ENCODE data around the gene IDI1.

The IDI1 gene

DNA sequence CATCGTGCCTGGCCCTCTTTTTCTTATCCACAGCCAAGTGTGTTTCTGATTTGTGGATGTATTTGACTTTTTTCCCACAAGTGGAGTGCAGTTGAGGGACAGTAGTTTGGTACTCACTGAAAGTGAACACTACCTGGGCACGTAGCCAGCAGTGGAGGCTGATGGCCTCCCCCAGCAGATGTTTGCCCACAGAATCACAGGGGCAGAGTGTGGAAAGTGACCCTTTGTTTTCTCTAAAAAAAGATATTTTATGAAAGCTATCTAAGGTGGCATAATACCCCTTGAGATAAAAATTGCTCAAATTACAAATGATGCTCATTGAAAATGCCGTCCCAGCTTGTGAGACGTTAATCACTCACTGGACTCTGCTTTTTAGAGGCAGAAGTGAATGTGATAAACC lies 36.3 kb upstream of the IDI1 start:
- Histone ChIP-seq H3K79me2 (ENCODE audit: low read length) (no peaks in the 10 kb centered on the region; the same call in 1 of the 2 replicates), H3K36me3 (replicated peaks; ENCODE audit: insufficient read depth, low read length) (peaks cover under 1% of the 10 kb centered on the region; the same call in 1 of the 2 replicates), H3F3A (ENCODE audit: insufficient read depth, low read length) (no peaks in the 10 kb centered on the region), H3K9me3 (replicated peaks; ENCODE audit: insufficient read depth, low read length) (no peaks in the 10 kb centered on the region), H3K4me2 (ENCODE audit: low read depth, low read length) (no peak overlapping the region), H3K9ac (ENCODE audit: low read length) (no peak overlapping the region), H4K20me1 (ENCODE audit: insufficient read depth, low read length) (no peaks in the 10 kb centered on the region), H3K9me2 (replicated peaks; ENCODE audit: insufficient read depth, low read length) (no peaks in the 10 kb centered on the region), H2AFZ (ENCODE audit: low read length) (no peak overlapping the region), H3K4me3 (ENCODE audit: low read length) (no peak overlapping the region), H3K4me1 (ENCODE audit: low read length) (no peaks in the 10 kb centered on the region), H3K27me3 (replicated peaks; ENCODE audit: insufficient read depth, low read length) (no peaks in the 10 kb centered on the region), H3K27ac (ENCODE audit: low read length) (no peak overlapping the region)
- DNase-seq: no peak
- TF ChIP-seq, protein P1, sequence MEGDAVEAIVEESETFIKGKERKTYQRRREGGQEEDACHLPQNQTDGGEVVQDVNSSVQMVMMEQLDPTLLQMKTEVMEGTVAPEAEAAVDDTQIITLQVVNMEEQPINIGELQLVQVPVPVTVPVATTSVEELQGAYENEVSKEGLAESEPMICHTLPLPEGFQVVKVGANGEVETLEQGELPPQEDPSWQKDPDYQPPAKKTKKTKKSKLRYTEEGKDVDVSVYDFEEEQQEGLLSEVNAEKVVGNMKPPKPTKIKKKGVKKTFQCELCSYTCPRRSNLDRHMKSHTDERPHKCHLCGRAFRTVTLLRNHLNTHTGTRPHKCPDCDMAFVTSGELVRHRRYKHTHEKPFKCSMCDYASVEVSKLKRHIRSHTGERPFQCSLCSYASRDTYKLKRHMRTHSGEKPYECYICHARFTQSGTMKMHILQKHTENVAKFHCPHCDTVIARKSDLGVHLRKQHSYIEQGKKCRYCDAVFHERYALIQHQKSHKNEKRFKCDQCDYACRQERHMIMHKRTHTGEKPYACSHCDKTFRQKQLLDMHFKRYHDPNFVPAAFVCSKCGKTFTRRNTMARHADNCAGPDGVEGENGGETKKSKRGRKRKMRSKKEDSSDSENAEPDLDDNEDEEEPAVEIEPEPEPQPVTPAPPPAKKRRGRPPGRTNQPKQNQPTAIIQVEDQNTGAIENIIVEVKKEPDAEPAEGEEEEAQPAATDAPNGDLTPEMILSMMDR (IDR thresholded peaks at IDR 0.05; ENCODE audit: low read length): no peak
- TF ChIP-seq EZH2 (optimal IDR thresholded peaks at IDR 0.05; ENCODE audit: low read depth, low read length): no peak
- no peak for TF ChIP-seq EZH2phosphoT487 (IDR thresholded peaks at IDR 0.05; ENCODE audit: low read length)

DNA sequence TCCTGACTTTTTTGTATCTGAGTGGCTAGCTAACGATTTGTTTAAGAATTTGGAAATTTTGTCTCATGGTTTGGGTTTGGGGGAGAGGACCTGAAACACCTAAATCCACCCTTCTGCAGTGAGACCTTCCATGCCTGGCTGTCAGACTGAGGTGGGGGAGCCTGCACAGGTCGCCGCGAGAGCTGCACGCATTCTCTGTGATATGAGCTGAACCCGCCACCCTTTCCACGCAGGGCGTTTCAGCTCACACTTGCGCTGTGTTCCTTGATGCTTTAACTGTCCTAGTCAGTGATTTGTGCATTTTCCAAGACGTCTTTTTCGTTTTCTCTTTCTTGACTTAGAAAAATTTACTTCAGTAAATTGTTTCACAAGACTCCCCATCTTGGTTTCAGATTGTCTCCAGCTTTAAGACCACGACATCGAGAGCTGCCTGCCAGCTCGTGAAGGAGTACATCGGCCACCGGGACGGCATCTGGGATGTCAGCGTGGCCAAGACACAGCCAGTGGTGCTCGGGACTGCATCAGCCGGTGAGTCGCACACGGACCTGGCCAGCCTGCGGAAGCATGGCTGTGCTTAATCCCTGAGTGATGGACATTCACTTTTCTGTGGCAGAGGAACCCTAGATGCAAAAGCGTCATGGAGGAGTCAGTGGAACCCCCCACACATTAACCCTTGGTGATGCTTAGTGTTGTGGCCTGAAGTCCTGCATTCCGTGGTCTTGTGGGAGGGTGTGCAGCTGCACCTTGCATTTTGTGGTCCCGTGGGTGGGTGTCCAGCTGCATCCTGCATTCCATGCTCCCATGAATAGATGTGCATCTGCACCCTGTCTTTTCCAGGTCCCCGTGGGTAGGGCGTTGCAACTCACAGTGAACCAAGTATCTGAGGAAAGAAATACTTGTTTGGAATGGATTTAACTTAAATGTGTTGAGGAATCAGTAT lies 35.4 kb upstream of the IDI1 start:
- no peak overlapping the region for H3K9ac ChIP-seq (ENCODE audit: low read length)

DNA sequence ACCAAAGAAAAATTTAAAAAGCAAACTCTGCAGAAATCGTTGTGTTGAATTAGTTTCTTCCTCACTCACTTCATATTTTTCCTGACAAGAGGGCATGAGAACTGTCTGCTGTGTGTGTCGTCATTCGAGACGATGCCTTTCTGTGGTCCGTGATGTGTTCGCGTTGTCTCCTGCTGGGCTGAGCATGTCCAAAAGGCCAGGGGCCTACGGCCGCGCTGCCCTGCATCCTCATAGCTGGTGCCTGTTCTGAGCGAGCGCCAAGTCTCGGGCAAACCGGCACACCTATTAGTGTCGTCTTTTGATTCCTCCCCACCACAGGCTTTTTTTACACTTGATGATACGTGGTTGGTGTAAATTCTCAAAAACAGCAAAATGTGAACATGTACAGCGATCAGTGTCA lies 34.7 kb upstream of the IDI1 start:
- H3F3A ChIP-seq (ENCODE audit: insufficient read depth, low read length): no peaks in the 10 kb centered on the region
- no peak for DNase-seq
- no peaks in the 10 kb centered on the region for H3K9me2 ChIP-seq (replicated peaks; ENCODE audit: insufficient read depth, low read length)
- TF ChIP-seq, protein P1 (IDR thresholded peaks at IDR 0.05; ENCODE audit: low read length): no peak
- TF ChIP-seq EZH2 (optimal IDR thresholded peaks at IDR 0.05; ENCODE audit: low read depth, low read length) (no peak), EZH2phosphoT487 (IDR thresholded peaks at IDR 0.05; ENCODE audit: low read length) (no peak)
- H4K20me1 ChIP-seq (ENCODE audit: insufficient read depth, low read length): no peaks in the 10 kb centered on the region
- H3K9me3 ChIP-seq (replicated peaks; ENCODE audit: insufficient read depth, low read length): no peaks in the 10 kb centered on the region
- no peaks in the 10 kb centered on the region for H3K27me3 ChIP-seq (replicated peaks; ENCODE audit: insufficient read depth, low read length)
- 0 out of 2 replicates have a peak, but pooled peaks cover 5% of the 10 kb centered on the region for H3K36me3 ChIP-seq (replicated peaks; ENCODE audit: insufficient read depth, low read length)
- no peaks in the 10 kb centered on the region for H3K79me2 ChIP-seq (ENCODE audit: low read length)
- no peak overlapping the region for H3K4me2 ChIP-seq (ENCODE audit: low read depth, low read length)
- no peak overlapping the region for H2AFZ ChIP-seq (ENCODE audit: low read length)
- no peak overlapping the region for H3K4me3 ChIP-seq (ENCODE audit: low read length)
- no peak overlapping the region for H3K9ac ChIP-seq (ENCODE audit: low read length)
- no peak overlapping the region for H3K27ac ChIP-seq (ENCODE audit: low read length)
- H3K4me1 ChIP-seq (ENCODE audit: low read length): no peaks in the 10 kb centered on the region

More for the DNA sequence above, 35.4 kb upstream of the IDI1 start:
- H3K79me2 ChIP-seq (ENCODE audit: low read length): no peaks in the 10 kb centered on the region; the same call in 1 of the 2 replicates
- TF ChIP-seq EZH2 (optimal IDR thresholded peaks at IDR 0.05; ENCODE audit: low read depth, low read length) (no peak), EZH2phosphoT487 (IDR thresholded peaks at IDR 0.05; ENCODE audit: low read length) (no peak)
- TF ChIP-seq, protein P1 (IDR thresholded peaks at IDR 0.05; ENCODE audit: low read length): no peak
- H3K4me2 ChIP-seq (ENCODE audit: low read depth, low read length): no peak overlapping the region
- no peaks in the 10 kb centered on the region for H3K9me2 ChIP-seq (replicated peaks; ENCODE audit: insufficient read depth, low read length)
- no peaks in the 10 kb centered on the region for H3K27me3 ChIP-seq (replicated peaks; ENCODE audit: insufficient read depth, low read length)
- 0 out of 2 replicates have a peak, but pooled peaks cover 5% of the 10 kb centered on the region for H3K36me3 ChIP-seq (replicated peaks; ENCODE audit: insufficient read depth, low read length)
- no peaks in the 10 kb centered on the region for H3K9me3 ChIP-seq (replicated peaks; ENCODE audit: insufficient read depth, low read length)
- no peaks in the 10 kb centered on the region for H4K20me1 ChIP-seq (ENCODE audit: insufficient read depth, low read length)
- no peaks in the 10 kb centered on the region for H3F3A ChIP-seq (ENCODE audit: insufficient read depth, low read length)
- H3K4me3 ChIP-seq (ENCODE audit: low read length): no peak overlapping the region
- no peak overlapping the region for H3K27ac ChIP-seq (ENCODE audit: low read length)
- H3K4me1 ChIP-seq (ENCODE audit: low read length): no peaks in the 10 kb centered on the region
- no peak for DNase-seq
- H2AFZ ChIP-seq (ENCODE audit: low read length): no peak overlapping the region

Measured in MM.1S (cell line).